ENCODE results near the gene PECR.

The PECR gene

DNA sequence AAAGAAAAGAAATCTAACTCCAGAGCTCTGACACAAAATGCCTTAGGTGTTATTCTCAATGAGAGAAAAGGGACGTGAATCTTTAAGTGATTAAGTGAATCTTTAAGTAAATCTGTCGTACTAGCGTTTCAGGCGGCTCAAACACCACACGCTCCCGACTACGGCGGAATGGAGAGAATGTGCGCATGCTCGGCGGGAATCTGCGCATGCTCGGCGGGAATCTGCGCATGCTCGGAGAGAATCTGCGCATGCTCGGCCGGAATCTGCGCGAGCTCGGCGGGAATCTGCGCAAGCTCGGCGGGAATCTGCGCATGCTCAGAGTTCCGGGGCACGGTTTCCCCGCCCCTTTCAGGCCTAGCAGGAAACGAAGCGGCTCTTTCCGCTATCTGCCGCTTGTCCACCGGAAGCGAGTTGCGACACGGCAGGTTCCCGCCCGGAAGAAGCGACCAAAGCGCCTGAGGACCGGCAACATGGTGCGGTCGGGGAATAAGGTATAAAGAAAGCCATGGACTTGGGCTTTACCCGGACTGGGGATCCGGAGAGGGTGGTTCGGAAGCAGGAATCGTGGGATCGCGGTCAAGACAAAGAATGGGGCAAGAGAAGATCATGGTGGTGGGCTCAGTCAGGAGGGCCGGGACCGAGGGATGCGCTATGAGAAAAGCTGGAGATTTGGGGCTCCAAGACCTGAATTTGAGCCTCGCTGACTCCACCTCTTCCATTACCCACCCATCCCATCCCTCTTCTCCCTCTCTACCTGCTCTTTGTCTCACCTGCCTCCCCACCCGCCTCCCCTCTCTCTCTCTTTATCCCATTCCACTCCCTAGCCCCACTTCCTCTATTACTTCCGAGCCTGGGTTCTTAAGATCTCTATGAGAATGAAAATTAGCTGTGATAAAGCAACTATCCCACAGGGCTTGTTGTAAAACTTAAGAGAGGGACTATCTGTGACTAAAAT is 27.6 kb upstream of the PECR start, which contains the start of gene XRCC5 (continued):
- TF ChIP-seq, protein P1, sequence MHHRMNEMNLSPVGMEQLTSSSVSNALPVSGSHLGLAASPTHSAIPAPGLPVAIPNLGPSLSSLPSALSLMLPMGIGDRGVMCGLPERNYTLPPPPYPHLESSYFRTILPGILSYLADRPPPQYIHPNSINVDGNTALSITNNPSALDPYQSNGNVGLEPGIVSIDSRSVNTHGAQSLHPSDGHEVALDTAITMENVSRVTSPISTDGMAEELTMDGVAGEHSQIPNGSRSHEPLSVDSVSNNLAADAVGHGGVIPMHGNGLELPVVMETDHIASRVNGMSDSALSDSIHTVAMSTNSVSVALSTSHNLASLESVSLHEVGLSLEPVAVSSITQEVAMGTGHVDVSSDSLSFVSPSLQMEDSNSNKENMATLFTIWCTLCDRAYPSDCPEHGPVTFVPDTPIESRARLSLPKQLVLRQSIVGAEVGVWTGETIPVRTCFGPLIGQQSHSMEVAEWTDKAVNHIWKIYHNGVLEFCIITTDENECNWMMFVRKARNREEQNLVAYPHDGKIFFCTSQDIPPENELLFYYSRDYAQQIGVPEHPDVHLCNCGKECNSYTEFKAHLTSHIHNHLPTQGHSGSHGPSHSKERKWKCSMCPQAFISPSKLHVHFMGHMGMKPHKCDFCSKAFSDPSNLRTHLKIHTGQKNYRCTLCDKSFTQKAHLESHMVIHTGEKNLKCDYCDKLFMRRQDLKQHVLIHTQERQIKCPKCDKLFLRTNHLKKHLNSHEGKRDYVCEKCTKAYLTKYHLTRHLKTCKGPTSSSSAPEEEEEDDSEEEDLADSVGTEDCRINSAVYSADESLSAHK (tag by site-specific recombination; IDR thresholded peaks at IDR 0.05) = no peak
- no peak for TF ChIP-seq TCF7L2 (IDR thresholded peaks at IDR 0.05; ENCODE audit: borderline replicate concordance, low read depth, low read length)
- no peak for TF ChIP-seq SETDB1 (IDR thresholded peaks at IDR 0.05; ENCODE audit: insufficient read length, low read length)
- TF ChIP-seq ZFP69B (tag by site-specific recombination; IDR thresholded peaks at IDR 0.05) = 0 out of 2 replicates have a peak, but pooled peaks have one; percentile 24
- no peak for TF ChIP-seq REPIN1 (tag by site-specific recombination; IDR thresholded peaks at IDR 0.05; ENCODE audit: low read depth)
- peak; percentile 47; the same call in 1 of the 2 replicates for TF ChIP-seq ZEB2 (tag by site-specific recombination; IDR thresholded peaks at IDR 0.05)
- TF ChIP-seq, protein P2, sequence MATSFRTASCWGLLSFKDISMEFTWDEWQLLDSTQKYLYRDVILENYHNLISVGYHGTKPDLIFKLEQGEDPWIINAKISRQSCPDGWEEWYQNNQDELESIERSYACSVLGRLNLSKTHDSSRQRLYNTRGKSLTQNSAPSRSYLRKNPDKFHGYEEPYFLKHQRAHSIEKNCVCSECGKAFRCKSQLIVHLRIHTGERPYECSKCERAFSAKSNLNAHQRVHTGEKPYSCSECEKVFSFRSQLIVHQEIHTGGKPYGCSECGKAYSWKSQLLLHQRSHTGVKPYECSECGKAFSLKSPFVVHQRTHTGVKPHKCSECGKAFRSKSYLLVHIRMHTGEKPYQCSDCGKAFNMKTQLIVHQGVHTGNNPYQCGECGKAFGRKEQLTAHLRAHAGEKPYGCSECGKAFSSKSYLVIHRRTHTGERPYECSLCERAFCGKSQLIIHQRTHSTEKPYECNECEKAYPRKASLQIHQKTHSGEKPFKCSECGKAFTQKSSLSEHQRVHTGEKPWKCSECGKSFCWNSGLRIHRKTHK (tag by site-specific recombination; IDR thresholded peaks at IDR 0.05) = no peak
- TF ChIP-seq ZNF157 (tag by site-specific recombination; IDR thresholded peaks at IDR 0.05) = no peak

DNA sequence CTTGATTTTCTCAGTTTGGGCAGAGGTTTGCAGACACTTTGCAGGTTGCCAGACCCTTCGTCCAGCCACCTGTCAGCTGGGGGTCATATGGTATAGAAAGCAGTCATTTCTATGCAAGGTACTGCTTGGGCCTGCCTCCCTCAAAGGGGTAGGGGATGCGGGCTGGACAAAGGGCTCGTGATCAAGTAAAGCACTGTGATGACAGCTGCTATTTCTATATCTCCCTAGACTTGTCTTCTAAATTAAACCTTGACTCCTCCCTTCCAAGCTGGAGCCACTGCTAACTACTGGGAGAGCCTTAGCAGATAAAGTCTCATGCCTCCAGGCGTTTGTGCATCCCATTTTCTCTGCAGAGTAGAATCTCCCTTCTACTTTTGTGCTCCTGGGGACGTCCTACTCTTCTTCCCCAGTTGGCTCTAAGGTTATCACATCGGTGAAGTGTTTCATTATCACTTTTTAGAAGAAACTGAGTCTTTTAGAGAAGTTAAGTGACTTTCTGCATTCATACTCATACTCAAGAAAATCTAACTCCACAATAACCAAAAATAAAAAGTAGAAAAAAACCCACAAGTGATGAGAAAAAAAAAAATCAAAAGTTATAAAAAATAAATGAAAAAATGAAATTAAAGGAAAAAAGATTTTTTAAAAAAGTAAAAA is 26.8 kb upstream of the PECR start:
- TF ChIP-seq ZNF404 (tag by site-specific recombination; IDR thresholded peaks at IDR 0.05) (no peak), PRDM1 (tag by site-specific recombination; IDR thresholded peaks at IDR 0.05) (peak; percentile 93), KLF8 (tag by site-specific recombination; IDR thresholded peaks at IDR 0.05) (peak; percentile 38; the same call in 1 of the 2 replicates), ZNF335 (tag by site-specific recombination; conservative IDR thresholded peaks at IDR 0.05) (0 out of 2 replicates have a peak, but pooled peaks have one; percentile 1), ZNF521 (tag by site-specific recombination; IDR thresholded peaks at IDR 0.05) (no peak), ZNF600 (tag by site-specific recombination; IDR thresholded peaks at IDR 0.05) (no peak), SP2 (tag by site-specific recombination; IDR thresholded peaks at IDR 0.05) (no peak), ZNF48 (tag by site-specific recombination; IDR thresholded peaks at IDR 0.05) (no peak), ZBTB8A (tag by site-specific recombination; IDR thresholded peaks at IDR 0.05) (0 out of 2 replicates have a peak, but pooled peaks have one; percentile 20)
- TF ChIP-seq, protein P3, sequence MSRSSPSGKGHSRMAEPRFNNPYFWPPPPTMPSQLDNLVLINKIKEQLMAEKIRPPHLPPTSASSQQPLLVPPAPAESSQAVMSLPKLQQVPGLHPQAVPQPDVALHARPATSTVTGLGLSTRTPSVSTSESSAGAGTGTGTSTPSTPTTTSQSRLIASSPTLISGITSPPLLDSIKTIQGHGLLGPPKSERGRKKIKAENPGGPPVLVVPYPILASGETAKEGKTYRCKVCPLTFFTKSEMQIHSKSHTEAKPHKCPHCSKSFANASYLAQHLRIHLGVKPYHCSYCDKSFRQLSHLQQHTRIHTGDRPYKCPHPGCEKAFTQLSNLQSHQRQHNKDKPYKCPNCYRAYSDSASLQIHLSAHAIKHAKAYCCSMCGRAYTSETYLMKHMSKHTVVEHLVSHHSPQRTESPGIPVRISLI (tag by site-specific recombination; IDR thresholded peaks at IDR 0.05) = peak; percentile 98
- TF ChIP-seq, protein P4, sequence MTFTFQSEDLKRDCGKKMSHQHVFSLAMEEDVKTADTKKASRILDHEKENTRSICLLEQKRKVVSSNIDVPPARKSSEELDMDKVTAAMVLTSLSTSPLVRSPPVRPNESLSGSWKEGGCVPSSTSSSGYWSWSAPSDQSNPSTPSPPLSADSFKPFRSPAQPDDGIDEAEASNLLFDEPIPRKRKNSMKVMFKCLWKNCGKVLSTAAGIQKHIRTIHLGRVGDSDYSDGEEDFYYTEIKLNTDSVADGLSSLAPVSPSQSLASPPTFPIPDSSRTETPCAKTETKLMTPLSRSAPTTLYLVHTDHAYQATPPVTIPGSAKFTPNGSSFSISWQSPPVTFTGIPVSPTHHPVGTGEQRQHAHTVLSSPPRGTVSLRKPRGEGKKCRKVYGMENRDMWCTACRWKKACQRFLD (tag by site-specific recombination; IDR thresholded peaks at IDR 0.05) = no peak
- TF ChIP-seq, protein P5, sequence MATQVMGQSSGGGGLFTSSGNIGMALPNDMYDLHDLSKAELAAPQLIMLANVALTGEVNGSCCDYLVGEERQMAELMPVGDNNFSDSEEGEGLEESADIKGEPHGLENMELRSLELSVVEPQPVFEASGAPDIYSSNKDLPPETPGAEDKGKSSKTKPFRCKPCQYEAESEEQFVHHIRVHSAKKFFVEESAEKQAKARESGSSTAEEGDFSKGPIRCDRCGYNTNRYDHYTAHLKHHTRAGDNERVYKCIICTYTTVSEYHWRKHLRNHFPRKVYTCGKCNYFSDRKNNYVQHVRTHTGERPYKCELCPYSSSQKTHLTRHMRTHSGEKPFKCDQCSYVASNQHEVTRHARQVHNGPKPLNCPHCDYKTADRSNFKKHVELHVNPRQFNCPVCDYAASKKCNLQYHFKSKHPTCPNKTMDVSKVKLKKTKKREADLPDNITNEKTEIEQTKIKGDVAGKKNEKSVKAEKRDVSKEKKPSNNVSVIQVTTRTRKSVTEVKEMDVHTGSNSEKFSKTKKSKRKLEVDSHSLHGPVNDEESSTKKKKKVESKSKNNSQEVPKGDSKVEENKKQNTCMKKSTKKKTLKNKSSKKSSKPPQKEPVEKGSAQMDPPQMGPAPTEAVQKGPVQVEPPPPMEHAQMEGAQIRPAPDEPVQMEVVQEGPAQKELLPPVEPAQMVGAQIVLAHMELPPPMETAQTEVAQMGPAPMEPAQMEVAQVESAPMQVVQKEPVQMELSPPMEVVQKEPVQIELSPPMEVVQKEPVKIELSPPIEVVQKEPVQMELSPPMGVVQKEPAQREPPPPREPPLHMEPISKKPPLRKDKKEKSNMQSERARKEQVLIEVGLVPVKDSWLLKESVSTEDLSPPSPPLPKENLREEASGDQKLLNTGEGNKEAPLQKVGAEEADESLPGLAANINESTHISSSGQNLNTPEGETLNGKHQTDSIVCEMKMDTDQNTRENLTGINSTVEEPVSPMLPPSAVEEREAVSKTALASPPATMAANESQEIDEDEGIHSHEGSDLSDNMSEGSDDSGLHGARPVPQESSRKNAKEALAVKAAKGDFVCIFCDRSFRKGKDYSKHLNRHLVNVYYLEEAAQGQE (tag by site-specific recombination; IDR thresholded peaks at IDR 0.05) = 0 out of 2 replicates have a peak, but pooled peaks have one; percentile 13
- TF ChIP-seq, protein P6, sequence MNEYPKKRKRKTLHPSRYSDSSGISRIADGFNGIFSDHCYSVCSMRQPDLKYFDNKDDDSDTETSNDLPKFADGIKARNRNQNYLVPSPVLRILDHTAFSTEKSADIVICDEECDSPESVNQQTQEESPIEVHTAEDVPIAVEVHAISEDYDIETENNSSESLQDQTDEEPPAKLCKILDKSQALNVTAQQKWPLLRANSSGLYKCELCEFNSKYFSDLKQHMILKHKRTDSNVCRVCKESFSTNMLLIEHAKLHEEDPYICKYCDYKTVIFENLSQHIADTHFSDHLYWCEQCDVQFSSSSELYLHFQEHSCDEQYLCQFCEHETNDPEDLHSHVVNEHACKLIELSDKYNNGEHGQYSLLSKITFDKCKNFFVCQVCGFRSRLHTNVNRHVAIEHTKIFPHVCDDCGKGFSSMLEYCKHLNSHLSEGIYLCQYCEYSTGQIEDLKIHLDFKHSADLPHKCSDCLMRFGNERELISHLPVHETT (tag by site-specific recombination; IDR thresholded peaks at IDR 0.05) = 0 out of 2 replicates have a peak, but pooled peaks have one; percentile 22
- H3K27ac ChIP-seq (ENCODE audit: extremely low read depth, low read depth, low read length) = peak overlapping the region; percentile 80

More for the DNA sequence above, 26.8 kb upstream of the PECR start:
- Histone ChIP-seq H3K36me3 (ENCODE audit: control insufficient read depth in 2 of 2, insufficient read depth in 1 of 2, low read length in 2 of 2) (peaks cover 9 to 33% of the 10 kb centered on the region in 2 experiments), H3K4me3 (ENCODE audit: low read depth, low read length) (peak overlapping the region; percentile 30), H3K9me3 (ENCODE audit: control insufficient read depth, insufficient read depth, low read depth, low read length) (no peaks in the 10 kb centered on the region), H3K4me1 (ENCODE audit: control insufficient read depth, insufficient read depth, low read length) (no peaks in the 10 kb centered on the region)
- CTCF ChIA-PET = interaction anchor here (0.7 to 1.2 kb wide), 3 partner anchors 15 to 558 kb away, joined by 3 to 4 read pairs (median 4); no protein-coding TSS in a partner anchor
- POLR2A ChIA-PET = interaction anchor here (0.8 to 3.8 kb wide), 5 partner anchors 14 to 390 kb away, joined by 3 to 18 read pairs (median 4); partner anchors contain the start of genes PECR, RPL37A and TMEM169
